GM12891 (cell line): ENCODE results near the gene FRMD8.

Source experiments
- POLR2A ChIP-seq: IDR thresholded peaks from 2 replicates; pipeline ENCODE4 v1.6.1; 2011; ENCODE audit warnings: low read depth, low read length, control low read depth
- POLR2AphosphoS5 ChIP-seq: IDR thresholded peaks from 2 replicates; pipeline ENCODE4 v1.6.1; 2011; ENCODE audit warnings: low read depth, low read length, control low read depth
- SPI1 ChIP-seq: IDR thresholded peaks from 2 replicates; pipeline ENCODE4 v1.6.1; 2011; ENCODE audit warnings: low read depth, low read length, control low read depth

- TF ChIP-seq POLR2A (no peak), SPI1 (no peak), POLR2AphosphoS5 (no peak)
Observed at GRCh38 chr11:65393513-65394079, 7.2 kb downstream of the FRMD8 start.
